GM21390 (cell line): Measurements from ENCODE around the gene TINAGL1.

Experiments used
- ATAC-seq: cut with Tn5 transposase; IDR thresholded peaks from one replicate; pipeline ENCODE4 v1.9.1; 2021; ENCODE audit not compliant: unreplicated experiment

TINAGL1 gene

GRCh38 chr1:31567956-31568570 is 8.3 kb upstream of the TINAGL1 start:
- ATAC-seq, result no peak

GRCh38 chr1:31568895-31569595 is 7.3 kb upstream of the TINAGL1 start:
- no peak for ATAC-seq

- ATAC-seq, result no peak
Observed at GRCh38 chr1:31569596-31570173, 6.6 kb upstream of the TINAGL1 start.

- no peak for ATAC-seq
Observed at GRCh38 chr1:31570228-31570627, 6.1 kb upstream of the TINAGL1 start.

GRCh38 chr1:31570906-31571305 is 5.4 kb upstream of the TINAGL1 start:
- ATAC-seq, result no peak

- ATAC-seq, result no peak
Observed at GRCh38 chr1:31571340-31572295, 4.7 kb upstream of the TINAGL1 start.

- ATAC-seq, result no peak
Observed at GRCh38 chr1:31572323-31573104, 3.8 kb upstream of the TINAGL1 start.

GRCh38 chr1:31573261-31573660 is 3.1 kb upstream of the TINAGL1 start:
- ATAC-seq, result no peak

- ATAC-seq, result no peak
Observed at GRCh38 chr1:31574749-31575368, 1.5 kb upstream of the TINAGL1 start.

- ATAC-seq, result no peak
Observed at GRCh38 chr1:31575369-31576140, 760 bp upstream of the TINAGL1 start.

- ATAC-seq, result no peak
Observed at GRCh38 chr1:31576743-31577455, 584 bp downstream of the TINAGL1 start.

- no peak for ATAC-seq
Observed at GRCh38 chr1:31577515-31578192, 1.3 kb downstream of the TINAGL1 start.

- ATAC-seq, result no peak
Observed at GRCh38 chr1:31579374-31579773, 3.1 kb downstream of the TINAGL1 start.

- ATAC-seq, result no peak
Observed at GRCh38 chr1:31580513-31580870, 4.2 kb downstream of the TINAGL1 start.

- ATAC-seq, result no peak
Observed at GRCh38 chr1:31580891-31581603, 4.7 kb downstream of the TINAGL1 start.

- no peak for ATAC-seq
Observed at GRCh38 chr1:31581821-31582810, 5.8 kb downstream of the TINAGL1 start.
